Measurements from ENCODE around the gene C6orf52.

Gene C6orf52

GRCh38 chr6:10643201-10643651 is 51.2 kb downstream of the C6orf52 start:
- no peak for DNase-seq

- DNase-seq, result no peak
Observed at GRCh38 chr6:10641528-10641927, 52.9 kb downstream of the C6orf52 start.

DNA sequence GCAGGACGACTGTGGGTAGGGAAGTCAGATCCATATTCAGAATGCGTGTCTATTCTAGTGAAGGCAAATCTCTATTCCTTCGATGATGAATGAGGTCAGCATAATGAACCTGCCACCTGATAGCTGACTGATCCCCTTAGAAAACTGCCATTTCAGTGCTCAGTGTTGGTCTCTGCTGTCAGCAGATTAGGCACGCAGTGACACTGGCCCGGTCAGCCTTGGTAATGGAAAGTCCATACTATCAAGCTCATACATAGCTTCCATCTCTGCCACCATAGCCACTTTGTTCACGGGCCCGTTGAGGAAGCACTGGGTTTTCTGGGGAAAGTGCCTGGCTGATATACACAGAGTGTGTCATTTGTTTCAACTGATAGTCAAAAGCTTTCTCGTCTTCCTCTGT is 54.0 kb downstream of the C6orf52 start:
- DNase-seq, result no peak

DNA sequence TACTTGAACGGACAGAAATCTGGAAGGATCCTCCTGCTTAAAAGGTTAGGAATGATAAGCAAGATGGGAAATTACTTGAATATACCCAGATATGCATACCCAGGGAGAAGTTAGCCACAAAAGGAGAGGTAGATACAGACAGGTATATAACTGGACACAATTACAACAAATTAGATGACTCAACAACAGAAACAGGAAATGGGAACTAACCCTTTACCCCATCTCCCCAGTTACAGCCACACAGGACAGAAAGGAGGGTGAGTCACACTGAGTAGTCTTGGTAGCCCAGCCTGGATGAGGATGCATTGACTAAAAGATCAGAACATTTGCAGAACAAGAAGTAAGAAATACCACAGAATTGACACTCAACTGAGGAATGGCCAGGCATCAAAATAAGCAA is 61.2 kb downstream of the C6orf52 start:
- DNase-seq, result no peak

DNA sequence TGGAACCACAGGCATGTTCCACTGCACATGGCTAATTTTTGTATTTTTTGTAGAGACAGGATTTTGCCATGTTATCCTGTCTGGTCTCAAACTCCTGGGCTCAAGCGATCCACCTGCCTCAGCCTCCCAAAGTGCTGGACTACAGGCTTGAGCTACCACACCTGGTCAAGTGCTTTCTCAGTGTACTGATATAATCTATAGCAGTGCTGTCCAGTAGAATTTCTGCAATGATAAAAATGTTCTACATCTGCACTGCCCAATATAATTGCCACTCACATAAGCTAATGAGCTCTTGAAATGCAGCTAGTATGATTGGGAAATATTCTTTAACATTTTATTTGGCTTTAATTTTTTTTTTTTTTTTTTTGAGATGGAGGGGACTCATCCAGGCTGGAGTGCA is 64.2 kb downstream of the C6orf52 start:
- DNase-seq, result no peak

DNA sequence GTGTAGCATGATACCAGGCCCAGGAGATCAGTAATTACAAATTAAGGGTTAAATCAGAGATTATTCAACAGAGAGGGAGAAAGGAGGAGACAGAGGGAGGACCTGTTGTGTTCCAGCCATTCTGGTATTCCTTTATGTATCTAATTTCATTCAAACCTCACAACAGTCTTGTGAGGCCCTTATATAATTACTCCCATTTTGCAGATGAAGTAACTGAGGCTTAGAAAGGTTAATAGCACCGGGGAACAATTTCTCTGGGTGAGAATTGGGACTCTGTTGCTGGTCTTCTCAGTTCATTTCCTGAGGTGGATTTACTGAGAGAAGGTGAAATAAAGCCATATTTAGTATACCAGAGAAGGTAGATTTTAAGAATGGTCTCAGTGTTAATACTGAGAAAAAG is 66.6 kb downstream of the C6orf52 start:
- no peak for DNase-seq

- no peak for DNase-seq
Observed at GRCh38 chr6:10626154-10626741, 68.2 kb downstream of the C6orf52 start.

DNA sequence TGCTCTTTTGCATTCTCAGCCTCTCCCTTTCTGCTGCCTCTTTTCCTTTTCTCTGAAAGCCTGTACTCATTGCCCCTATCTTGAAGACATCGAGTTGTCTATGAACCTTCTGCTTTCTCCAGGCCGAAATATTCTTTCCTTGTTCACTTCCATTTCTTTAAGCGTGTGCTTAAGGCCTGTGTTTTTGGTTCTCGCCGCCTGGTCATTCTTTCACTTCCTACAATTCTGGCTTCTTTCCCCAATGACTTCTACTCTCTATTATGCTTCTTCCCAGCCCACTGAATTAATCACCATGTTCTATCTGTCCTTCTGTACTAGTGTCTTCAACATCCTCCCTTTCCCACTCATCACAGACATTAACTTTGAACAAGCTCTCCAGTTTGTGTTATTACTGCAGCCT is 69.6 kb downstream of the C6orf52 start:
- DNase-seq, result no peak

GRCh38 chr6:10621847-10622246 is 72.6 kb downstream of the C6orf52 start:
- DNase-seq, result no peak

All from NCI-H187 (cell line).